Right lobe of liver (tissue), 6 donors: ENCODE data around the gene UQCR11. TPM values are rescaled to one million over a fixed set of nuclear protein-coding genes. Genes with fewer than 3 reads are reported as not detected.

Experiments
- ATAC-seq, 4 donors: fragments of 200-7000 bp; cut with Tn5 transposase; one replicate each; pipeline ENCODE4 v1.9.1; 2020; ENCODE audit warnings: mild to moderate bottlenecking in 4 of 4, moderate library complexity in 4 of 4
- DNase-seq, 3 donors: peaks; one replicate each; pipeline ENCODE4 v3.0.0-alpha.2; 2020
- H3K27ac ChIP-seq, 3 donors: fragments of 200-600 bp; one replicate each; pipeline ENCODE4 v1.8.0; 2022
- H3K27me3 ChIP-seq, 2 donors: fragments of 200-600 bp; one replicate each; pipeline ENCODE4 v1.8.0; 2022
- H3K36me3 ChIP-seq, 4 donors: fragments of 200-600 bp; sonication (generic) in 1 of 4; one replicate each; pipeline versions ENCODE4 v1.5.1 to v1.8.0; 2017 to 2022; ENCODE audit warnings: control low read depth in 1 of 4
- H3K4me1 ChIP-seq, 4 donors: fragments of 200-600 bp; sonication (generic) in 1 of 4; one replicate each; pipeline versions ENCODE4 v1.5.1 to v1.8.0; 2017 to 2022; ENCODE audit warnings: control low read depth in 1 of 4
- H3K4me3 ChIP-seq, 3 donors: fragments of 200-600 bp; one replicate each; pipeline ENCODE4 v1.8.0; 2022
- H3K9me3 ChIP-seq, 4 donors: fragments of 200-600 bp; sonication (generic) in 1 of 4; one replicate each; pipeline versions ENCODE4 v1.5.1 to v1.8.0; 2017 to 2022; ENCODE audit warnings: control low read depth in 1 of 4
- CTCF ChIP-seq, 4 donors: fragments of 200-600 bp in 3 of 4; fragments of 450-650 bp in 1 of 4; IDR thresholded peaks; one replicate each; pipeline versions ENCODE4 v1.5.1 to v1.8.0; 2016 to 2022; ENCODE audit warnings: antibody characterized with exemption in 4 of 4, mild to moderate bottlenecking in 2 of 4
- POLR2A ChIP-seq: fragments of 450-650 bp; IDR thresholded peaks from one replicate; pipeline ENCODE4 v1.6.1; 2017; ENCODE audit warnings: antibody characterized with exemption, mild to moderate bottlenecking
- WGBS: methylation state at CpG from one replicate; pipeline ENCODE4 v1.1.6; 2018; ENCODE audit warnings: low coverage, low lambda C conversion rate; ENCODE audit not compliant: insufficient coverage; ENCODE audit errors: missing lambda C conversion rate; 5-methylcytosine and 5-hydroxymethylcytosine counted together
- intact Hi-C, 2 donors: fragments of 100-400 bp; cut with DNase I; formaldehyde crosslinking; loops; one replicate each; pipeline versions ENCODE4 v1.11.2 to v1.14.1; 2022
- total RNA-seq, 6 experiments: library from RNA; depleted of rRNA in 2 of 6; stranded (reverse); fragments of >200 nt in 2 of 6; fragmentation: NEBNext Ultra II Directional in 3 of 6; extraction: Animal tissue kit (Norgen Biotek cat#: 25700) in 3 of 6; gene quantifications; one replicate each; pipeline versions ENCODE4 v1.1.0 to v1.2.4, GENCODE V29; 2016 to 2023
- donor health status: DM: no; HTN: yes; CAD: no.
- donor health status: DM: no; HTN: no; CAD: no.
- donor health status: DM: no; HTN: no; CAD: no.
- donor health status: DM: no; HTN: yes; CAD: no.
- donor health status: DM: no; HTN: yes; CAD: no.

Gene UQCR11
- total RNA-seq, 6 experiments from 2014 or later = 59.6 to 202 (median 172) TPM

DNA sequence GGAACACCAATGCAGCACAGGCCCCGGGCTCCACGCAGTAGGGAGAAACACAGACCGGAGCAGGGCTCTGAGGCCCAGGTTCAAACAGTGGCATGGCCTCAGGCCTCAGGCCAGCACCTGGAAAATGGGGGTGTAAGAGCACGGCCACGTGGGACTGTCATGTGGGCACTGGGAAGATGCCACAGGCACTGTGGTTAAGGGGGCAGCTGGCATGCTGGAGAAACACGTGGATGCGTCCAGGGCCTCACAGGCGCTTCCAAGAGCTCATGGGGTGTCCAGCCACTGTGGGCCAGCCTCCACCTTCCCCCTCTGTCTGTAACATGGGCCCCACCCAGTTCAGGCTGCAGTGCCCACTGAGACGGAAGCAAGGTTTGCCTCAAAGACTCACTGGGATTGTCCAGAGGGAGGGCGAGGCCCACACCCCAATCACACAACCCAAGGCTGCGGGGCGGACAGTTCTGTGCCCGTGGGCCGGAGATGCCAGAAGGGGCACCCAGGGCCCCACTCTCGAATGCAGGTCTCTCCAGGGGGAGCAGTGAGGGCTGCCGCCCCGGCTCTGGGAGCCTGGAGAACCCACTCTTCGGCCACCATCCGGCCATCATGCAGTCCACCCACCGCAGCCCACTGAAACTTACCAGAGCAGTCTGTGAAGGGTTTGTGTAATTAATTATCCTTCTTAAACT is 6.3 kb downstream of the UQCR11 start:
- no peaks in the 10 kb centered on the region for H3K9me3 ChIP-seq
- peaks cover 0 to 8% (median 0%) of the 10 kb centered on the region in 4 donors for H3K4me1 ChIP-seq
- H3K27ac ChIP-seq = no peak overlapping the region
- H3K36me3 ChIP-seq = peaks cover 0 to 31% (median 15%) of the 10 kb centered on the region in 4 donors
- TF ChIP-seq CTCF (IDR thresholded peaks at IDR 0.05) (no peak), POLR2A (no peak)
- WGBS = 100% methylated on average over 2 of the region's 20 CpGs
- ATAC-seq = no peak
- intact Hi-C loops = no loop called here
- no peak overlapping the region for H3K4me3 ChIP-seq
- H3K27me3 ChIP-seq = no peaks in the 10 kb centered on the region
- no peak for DNase-seq

DNA sequence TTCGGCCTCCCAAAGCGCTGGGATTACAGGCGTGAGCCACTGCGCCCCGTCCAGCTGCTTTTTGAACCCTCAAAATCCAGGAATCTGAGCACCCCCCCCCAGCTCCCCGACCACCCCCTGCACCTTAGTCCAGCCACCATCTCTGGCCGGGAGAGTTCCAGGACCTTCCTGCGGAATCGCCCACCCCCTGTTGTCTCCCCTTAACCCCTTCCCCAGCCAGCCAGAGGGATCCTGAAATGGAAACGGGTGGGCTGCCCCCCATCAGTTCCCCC is 11.8 kb downstream of the UQCR11 start:
- no peaks in the 10 kb centered on the region for H3K9me3 ChIP-seq
- H3K27me3 ChIP-seq = no peaks in the 10 kb centered on the region
- DNase-seq (no peak), ATAC-seq (no peak)
- 20% methylated on average over 2 of the region's 10 CpGs for WGBS
- H3K36me3 ChIP-seq = peaks cover 0 to 20% (median 12%) of the 10 kb centered on the region in 4 donors
- H3K4me1 ChIP-seq = peaks cover 0 to 10% (median 4%) of the 10 kb centered on the region in 4 donors
- H3K4me3 ChIP-seq = peak overlapping the region in 1 of 3 donors; percentile 58
- TF ChIP-seq POLR2A (no peak), CTCF (IDR thresholded peaks at IDR 0.05) (no peak)
- intact Hi-C loops = no loop called here
- H3K27ac ChIP-seq = no peak overlapping the region

GRCh38 chr19:1592755-1593500 is 12.3 kb downstream of the UQCR11 start, which contains the start of gene MBD3:
TSS of gene MBD3 (minus strand) at chr19:1592865. CDS start at chr19:1592631, 234 bp downstream.
- DNase-seq (peak; percentile 96), ATAC-seq (peak; percentile 90 to 94 (median 93))
- peaks cover 0 to 16% (median 11%) of the 10 kb centered on the region in 4 donors for H3K36me3 ChIP-seq
- H3K4me3 ChIP-seq = peak within 1 kb of the TSS; percentile 82 to 85 (median 84)
- peaks cover 0 to 15% (median 7%) of the 10 kb centered on the region in 4 donors for H3K4me1 ChIP-seq
- H3K27me3 ChIP-seq = no peaks in the 10 kb centered on the region
- peak within 1 kb of the TSS; percentile 79 to 91 (median 88) for H3K27ac ChIP-seq
- peak; percentile 14 for TF ChIP-seq POLR2A
- peak in 1 of 4 donors; percentile 17 for TF ChIP-seq CTCF (IDR thresholded peaks at IDR 0.05)
- WGBS = 2% methylated on average over 14 of the region's 68 CpGs
- intact Hi-C loops = no loop called here
- H3K9me3 ChIP-seq = no peaks in the 10 kb centered on the region

- Histone ChIP-seq H3K27me3 (no peaks in the 10 kb centered on the region), H3K4me3 (peak overlapping the region; percentile 82 to 85 (median 84)), H3K36me3 (peaks cover 0 to 9% (median 4%) of the 10 kb centered on the region in 4 donors), H3K4me1 (peaks cover 0 to 19% (median 8%) of the 10 kb centered on the region in 4 donors), H3K27ac (peak overlapping the region; percentile 79 to 91 (median 88)), H3K9me3 (no peaks in the 10 kb centered on the region)
- TF ChIP-seq CTCF (IDR thresholded peaks at IDR 0.05) (no peak), POLR2A (peak; percentile 89)
- ATAC-seq (peak; percentile 68 to 85 (median 76)), DNase-seq (peak; percentile 87 to 91 (median 88))
- intact Hi-C loops = no loop called here
- no CpG with 5 or more reads among the region's 94 CpGs for WGBS
Measured at GRCh38 chr19:1592024-1592754, 13.1 kb downstream of the UQCR11 start.
